BLaER1 (cell line): Measurements from ENCODE around the gene MMP24OS.

Experiments used
- H3K27ac ChIP-seq: shearing (Covaris generic); formaldehyde crosslinking; 2 replicates; pipeline ENCODE4 v1.8.1; 2022
- H3K27me3 ChIP-seq: shearing (Covaris generic); formaldehyde crosslinking; 2 replicates; pipeline ENCODE4 v1.8.1; 2022
- H3K36me3 ChIP-seq: shearing (Covaris generic); formaldehyde crosslinking; 2 replicates; pipeline ENCODE4 v1.8.1; 2022
- H3K4me1 ChIP-seq: shearing (Covaris generic); formaldehyde crosslinking; 2 replicates; pipeline ENCODE4 v1.8.1; 2022
- H3K4me2 ChIP-seq: shearing (Covaris generic); formaldehyde crosslinking; 2 replicates; pipeline ENCODE4 v1.8.1; 2022
- H3K4me3 ChIP-seq: shearing (Covaris generic); formaldehyde crosslinking; 2 replicates; pipeline ENCODE4 v1.8.1; 2022
- H3K9ac ChIP-seq: shearing (Covaris generic); formaldehyde crosslinking; 2 replicates; pipeline ENCODE4 v1.8.1; 2022
- H3K9me3 ChIP-seq: shearing (Covaris generic); formaldehyde crosslinking; 2 replicates; pipeline ENCODE4 v1.8.1; 2022
- H4K20me1 ChIP-seq: shearing (Covaris generic); formaldehyde crosslinking; 2 replicates; pipeline ENCODE4 v1.8.1; 2022
- Cebpa-rat ChIP-seq: shearing (Covaris generic); IDR thresholded peaks from 2 replicates; pipeline ENCODE4 v1.8.1; 2022

MMP24OS gene

DNA sequence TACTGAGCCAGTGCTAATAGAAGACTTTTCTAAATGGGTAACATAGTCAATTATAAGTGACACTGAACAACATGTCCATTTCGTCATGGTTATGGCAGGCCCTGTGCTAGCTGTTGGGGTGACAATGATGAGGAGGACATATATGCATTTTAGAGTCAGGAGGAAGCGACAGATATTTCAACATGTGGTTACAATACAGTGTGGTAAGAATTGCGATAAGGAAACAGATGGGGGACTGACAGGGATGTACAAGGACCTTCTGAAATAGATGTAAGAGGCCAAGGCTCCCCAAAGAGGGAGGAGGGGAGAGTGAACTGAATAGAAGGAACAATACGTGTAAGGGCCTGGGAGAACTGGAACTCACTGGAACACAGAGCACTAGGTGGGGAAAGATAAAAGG lies 39.8 kb downstream of the MMP24OS start:
- Histone ChIP-seq H4K20me1 (peaks cover 25% of the 10 kb centered on the region; the same call in 1 of the 2 replicates), H3K9ac (no peak overlapping the region), H3K4me3 (no peak overlapping the region), H3K9me3 (no peaks in the 10 kb centered on the region), H3K4me2 (no peak overlapping the region), H3K36me3 (peaks cover 9% of the 10 kb centered on the region; the same call in 1 of the 2 replicates), H3K27me3 (no peaks in the 10 kb centered on the region), H3K4me1 (no peaks in the 10 kb centered on the region), H3K27ac (no peak overlapping the region)
- no peak for TF ChIP-seq Cebpa-rat

- Histone ChIP-seq H3K27me3 (no peaks in the 10 kb centered on the region), H3K4me2 (no peak overlapping the region), H3K9me3 (no peaks in the 10 kb centered on the region), H3K4me3 (no peak overlapping the region), H3K36me3 (peaks cover 9% of the 10 kb centered on the region; the same call in 1 of the 2 replicates), H3K27ac (no peak overlapping the region), H3K9ac (no peak overlapping the region), H3K4me1 (no peaks in the 10 kb centered on the region), H4K20me1 (peaks cover 30% of the 10 kb centered on the region; the same call in 1 of the 2 replicates)
- TF ChIP-seq Cebpa-rat: no peak
Measured at GRCh38 chr20:35237486-35237885, 40.4 kb downstream of the MMP24OS start.

DNA sequence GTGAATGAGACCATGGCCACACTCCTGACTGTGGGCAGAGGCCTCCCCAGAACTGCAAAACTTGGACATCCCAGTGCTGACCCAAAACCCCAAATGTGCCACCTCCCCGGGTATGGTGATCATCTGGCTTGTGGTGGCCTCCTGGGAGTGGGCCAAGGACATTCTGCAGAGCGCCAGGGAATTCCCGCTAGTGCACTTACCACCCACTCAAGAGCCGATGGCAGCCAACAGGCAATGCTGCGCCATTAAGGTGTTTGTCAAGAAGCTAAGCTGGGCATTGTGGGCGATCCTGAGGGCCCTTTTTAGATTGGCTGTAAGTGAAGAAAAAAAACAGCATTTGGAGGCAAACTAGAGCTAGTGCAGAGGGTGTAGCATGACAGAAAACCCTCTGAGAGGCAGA lies 42.0 kb downstream of the MMP24OS start:
- H3K4me1 ChIP-seq: no peaks in the 10 kb centered on the region
- no peak overlapping the region for H3K9ac ChIP-seq
- TF ChIP-seq Cebpa-rat: no peak
- H3K27me3 ChIP-seq: no peaks in the 10 kb centered on the region
- no peak overlapping the region for H3K4me3 ChIP-seq
- H3K27ac ChIP-seq: no peak overlapping the region
- no peaks in the 10 kb centered on the region for H3K9me3 ChIP-seq
- H4K20me1 ChIP-seq: peaks cover 44% of the 10 kb centered on the region
- no peak overlapping the region for H3K4me2 ChIP-seq
- H3K36me3 ChIP-seq: peaks cover 9% of the 10 kb centered on the region; the same call in 1 of the 2 replicates

DNA sequence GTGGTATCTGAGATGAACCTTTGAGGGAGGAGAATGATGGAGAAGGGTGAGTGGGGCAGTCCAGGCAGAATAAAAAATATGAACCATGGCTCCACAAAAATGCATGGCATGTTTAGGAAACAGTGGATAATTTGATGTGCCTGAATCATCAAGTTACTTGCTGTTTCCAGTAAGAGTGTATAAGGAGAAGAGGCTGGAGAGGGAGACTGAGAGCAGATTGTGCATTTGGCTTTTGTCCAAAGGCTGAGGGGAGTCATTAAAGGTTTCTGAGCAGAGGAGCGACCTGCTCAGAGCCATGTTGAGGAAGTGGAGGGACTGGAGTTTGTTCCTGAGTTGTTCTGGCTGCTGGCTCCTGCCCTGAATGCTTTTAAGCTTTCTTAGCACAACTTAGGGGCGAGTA lies 45.3 kb downstream of the MMP24OS start:
- Histone ChIP-seq H4K20me1 (peaks cover 59% of the 10 kb centered on the region), H3K4me1 (no peaks in the 10 kb centered on the region), H3K36me3 (peaks cover 9% of the 10 kb centered on the region; the same call in 1 of the 2 replicates), H3K4me3 (no peak overlapping the region), H3K9me3 (peaks cover 3% of the 10 kb centered on the region; the same call in 1 of the 2 replicates), H3K9ac (no peak overlapping the region), H3K27ac (no peak overlapping the region), H3K4me2 (no peak overlapping the region), H3K27me3 (peaks cover 21% of the 10 kb centered on the region)
- no peak for TF ChIP-seq Cebpa-rat

DNA sequence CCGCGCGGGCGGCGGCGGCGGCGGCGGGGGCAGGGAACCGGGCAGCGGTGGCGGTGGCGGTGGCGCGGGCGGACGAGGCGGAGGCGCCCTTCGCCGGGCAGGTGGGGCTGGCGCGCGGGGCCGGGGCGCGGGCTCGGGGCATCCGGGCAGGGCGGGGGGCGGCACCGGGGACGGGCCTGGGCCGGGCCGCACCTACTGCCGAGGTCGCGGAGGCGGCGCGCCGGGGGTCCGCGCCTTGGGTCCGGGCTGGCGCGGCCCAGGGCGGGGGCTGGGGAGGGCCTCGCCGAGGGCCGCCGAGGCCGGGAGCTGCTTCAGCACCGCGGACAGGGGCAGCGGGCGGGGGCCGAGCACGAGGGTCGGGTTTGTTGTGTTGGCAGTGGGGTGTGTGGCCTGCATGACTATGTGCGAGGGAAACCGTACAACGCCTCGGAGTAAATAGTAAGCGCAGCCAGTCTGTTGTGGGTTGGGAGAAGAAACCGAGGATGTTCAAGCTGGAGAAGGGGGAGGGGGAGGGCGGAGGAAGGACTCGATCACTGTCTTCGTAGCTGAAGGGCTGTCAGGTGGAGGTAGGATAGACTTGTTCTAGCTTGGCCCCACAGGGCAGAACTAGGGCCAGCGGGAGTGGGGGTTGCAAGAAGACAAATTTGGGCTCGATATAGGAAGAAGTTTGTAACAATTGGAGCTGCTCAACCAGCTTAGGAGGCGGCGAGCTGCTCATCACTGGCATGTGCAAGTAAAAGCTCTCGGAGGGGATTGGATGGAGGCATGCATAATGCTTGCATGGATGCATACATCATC lies 50.8 kb downstream of the MMP24OS start:
- no peak for TF ChIP-seq Cebpa-rat
- Histone ChIP-seq H3K4me3 (peak overlapping the region; percentile 53), H3K27ac (no peak overlapping the region), H3K36me3 (no peaks in the 10 kb centered on the region), H3K4me1 (no peaks in the 10 kb centered on the region), H3K9ac (no peak overlapping the region), H4K20me1 (peaks cover 74% of the 10 kb centered on the region), H3K27me3 (peaks cover 64% of the 10 kb centered on the region), H3K9me3 (peaks cover 6% of the 10 kb centered on the region; the same call in 1 of the 2 replicates), H3K4me2 (peak overlapping the region; percentile 43)
